Measurements from ENCODE around the gene RAB17.
"Not testable (repeated sequence)": the region's sequence is repeated elsewhere in the genome, so short reads cannot be mapped to it uniquely, and the experiment has no call there.

The RAB17 gene

DNA sequence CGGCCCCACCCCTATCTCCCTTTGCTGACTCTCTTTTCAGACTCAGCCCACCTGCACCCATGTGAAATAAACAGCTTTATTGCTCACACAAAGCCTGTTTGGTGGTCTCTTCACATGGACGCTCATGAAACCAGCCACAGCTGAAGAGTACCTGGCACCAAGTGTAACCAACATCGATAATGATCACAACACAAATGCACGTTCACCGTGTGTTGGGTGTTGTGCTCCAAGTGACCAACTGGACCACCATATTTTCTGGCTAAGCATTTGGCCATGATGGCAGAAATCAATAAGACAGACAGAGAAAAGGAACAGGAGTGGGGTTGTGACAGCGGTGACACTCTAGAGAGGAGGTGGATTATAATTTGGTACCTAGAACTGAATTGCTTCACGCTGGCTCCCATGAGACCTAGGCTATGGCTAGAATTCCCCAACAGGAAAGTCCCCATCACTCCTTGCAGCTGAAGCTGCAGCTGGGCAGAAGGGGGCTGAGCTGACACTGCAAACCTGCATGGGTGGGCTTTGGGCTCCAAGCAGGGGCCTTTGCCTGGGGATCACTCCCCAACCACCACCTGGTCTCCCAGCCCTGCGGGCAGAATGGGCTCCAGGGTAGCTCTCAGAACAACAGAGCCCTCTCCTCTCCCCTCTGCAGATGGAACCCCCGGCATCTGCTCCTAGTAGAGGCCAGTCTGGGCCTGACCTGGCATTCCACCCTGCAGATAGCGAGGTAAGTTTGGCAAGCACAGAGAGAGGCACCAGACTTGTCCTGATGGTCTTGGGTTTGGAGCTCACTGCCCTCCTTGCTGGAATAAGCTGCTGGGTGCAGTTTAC is 22.2 kb upstream of the RAB17 start:
- no peaks in the 10 kb centered on the region for H3K9me3 ChIP-seq
- H3K36me3 ChIP-seq: no peaks in the 10 kb centered on the region
- no peak overlapping the region for H3K4me3 ChIP-seq (ENCODE audit: low read depth, low read length)
- H3K27me3 ChIP-seq: no peaks in the 10 kb centered on the region
- H3K4me1 ChIP-seq: no peaks in the 10 kb centered on the region
- DNase-seq: no peak
- TF ChIP-seq, protein P1, sequence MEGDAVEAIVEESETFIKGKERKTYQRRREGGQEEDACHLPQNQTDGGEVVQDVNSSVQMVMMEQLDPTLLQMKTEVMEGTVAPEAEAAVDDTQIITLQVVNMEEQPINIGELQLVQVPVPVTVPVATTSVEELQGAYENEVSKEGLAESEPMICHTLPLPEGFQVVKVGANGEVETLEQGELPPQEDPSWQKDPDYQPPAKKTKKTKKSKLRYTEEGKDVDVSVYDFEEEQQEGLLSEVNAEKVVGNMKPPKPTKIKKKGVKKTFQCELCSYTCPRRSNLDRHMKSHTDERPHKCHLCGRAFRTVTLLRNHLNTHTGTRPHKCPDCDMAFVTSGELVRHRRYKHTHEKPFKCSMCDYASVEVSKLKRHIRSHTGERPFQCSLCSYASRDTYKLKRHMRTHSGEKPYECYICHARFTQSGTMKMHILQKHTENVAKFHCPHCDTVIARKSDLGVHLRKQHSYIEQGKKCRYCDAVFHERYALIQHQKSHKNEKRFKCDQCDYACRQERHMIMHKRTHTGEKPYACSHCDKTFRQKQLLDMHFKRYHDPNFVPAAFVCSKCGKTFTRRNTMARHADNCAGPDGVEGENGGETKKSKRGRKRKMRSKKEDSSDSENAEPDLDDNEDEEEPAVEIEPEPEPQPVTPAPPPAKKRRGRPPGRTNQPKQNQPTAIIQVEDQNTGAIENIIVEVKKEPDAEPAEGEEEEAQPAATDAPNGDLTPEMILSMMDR (IDR thresholded peaks at IDR 0.05; ENCODE audit: low read depth, low read length): no peak

DNA sequence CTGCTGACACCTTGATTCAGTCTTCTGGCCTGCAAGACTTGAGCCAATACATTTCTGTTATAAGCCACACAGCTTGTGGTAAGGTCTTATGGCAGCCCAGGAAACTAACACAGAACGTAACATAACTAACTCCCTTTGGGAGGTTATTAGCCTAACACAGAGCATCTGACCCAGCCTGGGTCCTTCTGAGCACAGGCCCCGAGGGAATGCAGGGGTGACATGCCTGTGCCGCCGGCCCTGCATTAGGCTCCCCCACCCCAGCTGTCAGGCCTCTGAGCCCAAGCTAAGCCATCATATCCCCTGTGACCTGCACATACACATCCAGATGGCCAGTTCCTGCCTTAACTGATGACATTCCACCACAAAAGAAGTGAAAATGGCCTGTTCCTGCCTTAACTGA is 16.0 kb upstream of the RAB17 start:
- H3K27me3 ChIP-seq; H3K4me3 ChIP-seq (ENCODE audit: low read depth, low read length); H3K9me3 ChIP-seq; DNase-seq; H3K36me3 ChIP-seq; H3K4me1 ChIP-seq: not testable (repeated sequence)

DNA sequence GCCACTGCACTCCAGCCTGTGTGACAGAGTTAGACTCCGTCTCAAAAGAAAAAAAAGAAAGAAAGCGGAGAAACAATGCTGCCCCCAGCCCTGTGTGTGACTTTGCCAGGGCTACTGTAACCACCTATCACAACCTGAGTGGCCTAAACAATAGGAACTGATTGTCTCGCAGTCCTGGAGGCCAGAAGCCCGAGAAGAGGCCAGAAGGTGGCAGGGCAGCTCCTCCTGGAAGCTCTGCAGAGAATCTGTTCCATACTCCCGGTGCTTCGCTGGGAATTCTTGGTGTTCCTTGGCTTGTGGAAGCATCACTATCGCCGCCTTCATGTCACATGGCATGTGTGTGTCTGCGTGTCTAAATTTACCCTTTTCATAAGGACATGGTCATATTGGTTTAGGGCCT is 14.4 kb upstream of the RAB17 start:
- Histone ChIP-seq H3K4me1 (no peaks in the 10 kb centered on the region), H3K4me3 (ENCODE audit: low read depth, low read length) (no peak overlapping the region), H3K9me3 (no peaks in the 10 kb centered on the region; the same call in 1 of the 2 replicates), H3K36me3 (no peaks in the 10 kb centered on the region), H3K27me3 (no peaks in the 10 kb centered on the region)
- no peak for DNase-seq
- TF ChIP-seq, protein P1 (IDR thresholded peaks at IDR 0.05; ENCODE audit: low read depth, low read length): peak; percentile 36; the same call in 1 of the 2 replicates

DNA sequence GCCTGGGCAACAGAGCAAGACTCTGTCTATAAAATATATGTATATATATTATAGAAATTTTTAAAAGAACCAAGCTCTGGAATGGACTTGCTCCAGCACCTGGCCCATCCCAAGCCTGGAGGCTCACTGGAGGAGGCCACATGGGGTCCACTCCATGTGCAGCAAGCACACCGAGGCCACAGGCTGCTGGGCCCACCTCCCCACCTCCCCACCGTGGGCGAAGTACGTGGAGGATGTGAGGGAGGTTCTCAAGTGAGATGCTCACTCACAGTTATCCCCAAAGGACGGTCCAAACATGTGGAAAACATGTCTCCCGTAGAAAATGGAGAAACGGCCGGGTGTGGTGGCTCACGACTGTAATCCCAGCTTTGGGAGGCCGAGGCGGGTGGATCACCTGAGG is 13.9 kb upstream of the RAB17 start:
- Histone ChIP-seq H3K4me1 (no peaks in the 10 kb centered on the region), H3K4me3 (ENCODE audit: low read depth, low read length) (no peak overlapping the region), H3K27me3 (no peaks in the 10 kb centered on the region), H3K9me3 (no peaks in the 10 kb centered on the region; the same call in 1 of the 2 replicates), H3K36me3 (no peaks in the 10 kb centered on the region)
- TF ChIP-seq, protein P1 (IDR thresholded peaks at IDR 0.05; ENCODE audit: low read depth, low read length): no peak
- DNase-seq: no peak

DNA sequence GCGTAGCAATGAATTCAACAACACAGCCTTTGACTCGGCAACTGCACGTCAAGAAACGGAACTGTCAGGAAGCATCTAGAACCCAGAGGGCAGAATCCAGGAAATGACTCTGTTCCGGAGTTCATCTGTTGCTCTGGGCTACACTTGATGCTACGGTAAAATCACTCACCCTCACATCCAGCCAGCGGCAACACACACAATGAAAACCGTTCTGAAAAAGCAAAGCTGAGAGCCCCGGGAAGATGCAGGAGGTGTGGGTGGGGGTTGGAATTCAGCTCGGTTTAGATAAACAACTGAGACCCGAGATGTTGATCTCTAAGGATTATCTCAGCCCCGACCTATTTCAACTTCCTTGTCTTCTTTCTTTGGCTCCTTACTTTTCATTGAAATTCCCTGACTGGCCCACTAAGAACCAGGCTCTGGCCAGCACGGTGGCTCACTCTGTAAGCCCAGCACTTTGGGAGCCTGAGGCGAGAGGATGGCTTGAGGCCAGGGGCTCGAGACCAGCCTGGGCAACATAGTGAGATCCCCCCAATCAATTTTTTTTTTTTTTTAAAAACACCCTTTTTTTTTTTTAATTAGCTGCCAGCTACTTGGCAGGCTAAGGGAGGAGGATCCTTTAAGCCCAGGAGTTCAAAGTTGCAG is 13.3 kb upstream of the RAB17 start:
- DNase-seq: no peak
- Histone ChIP-seq H3K4me1 (no peaks in the 10 kb centered on the region), H3K4me3 (ENCODE audit: low read depth, low read length) (no peak overlapping the region), H3K9me3 (no peaks in the 10 kb centered on the region; the same call in 1 of the 2 replicates), H3K27me3 (no peaks in the 10 kb centered on the region), H3K36me3 (no peaks in the 10 kb centered on the region)
- TF ChIP-seq, protein P1 (IDR thresholded peaks at IDR 0.05; ENCODE audit: low read depth, low read length): no peak

DNA sequence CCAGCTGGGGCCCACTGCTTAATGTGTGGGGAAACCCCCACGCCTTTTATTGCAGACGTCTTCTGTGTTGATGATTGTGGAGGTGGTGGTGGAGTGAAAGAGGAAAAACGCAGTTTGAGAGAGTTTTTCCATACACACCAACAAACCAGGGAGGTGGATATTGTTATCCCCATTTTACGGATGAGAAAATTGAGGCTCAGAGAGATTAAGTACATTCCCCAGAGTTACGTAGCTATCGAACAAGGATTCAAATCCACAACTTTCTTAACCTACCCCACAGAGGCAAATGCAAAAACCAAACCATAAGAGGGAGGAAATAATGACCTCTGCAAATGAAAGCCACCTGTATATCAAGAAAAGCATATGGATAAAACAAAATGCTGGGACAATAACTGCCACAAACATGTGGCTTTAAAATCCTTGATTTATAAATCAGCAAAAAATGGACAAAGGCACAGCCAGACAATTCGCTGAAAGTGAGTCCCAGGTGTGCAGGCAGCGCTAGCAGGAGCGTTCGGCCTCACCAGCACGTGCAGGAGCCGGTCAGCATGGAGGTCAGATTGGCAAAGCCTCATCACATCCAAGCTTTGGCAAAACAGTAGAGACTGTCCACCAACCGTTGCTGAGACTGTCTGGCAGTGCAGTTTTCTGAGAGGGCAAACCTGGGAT is 12.6 kb upstream of the RAB17 start:
- H3K27me3 ChIP-seq: no peaks in the 10 kb centered on the region
- no peaks in the 10 kb centered on the region for H3K4me1 ChIP-seq
- DNase-seq: no peak
- H3K9me3 ChIP-seq: no peaks in the 10 kb centered on the region; the same call in 1 of the 2 replicates
- no peaks in the 10 kb centered on the region for H3K36me3 ChIP-seq
- no peak overlapping the region for H3K4me3 ChIP-seq (ENCODE audit: low read depth, low read length)
- TF ChIP-seq, protein P1 (IDR thresholded peaks at IDR 0.05; ENCODE audit: low read depth, low read length): no peak

Data from BE2C (cell line).